CD1c-positive myeloid dendritic cell (primary cell): ENCODE measurements around the gene PSPN.
"Not testable (repeated sequence)": the region's sequence is repeated elsewhere in the genome, so short reads cannot be mapped to it uniquely, and the experiment has no call there.

ENCODE experiments used
- DNase-seq: peaks from one replicate; pipeline ENCODE4 v3.0.0-alpha.2; 2016; ENCODE audit errors: extremely low spot score

The PSPN gene

GRCh38 chr19:6402837-6403608, 27.3 kb upstream of the PSPN start:
- no peak for DNase-seq

- DNase-seq = no peak
These were observed 26.3 kb upstream of the PSPN start for GRCh38 chr19:6402058-6402457.

DNA sequence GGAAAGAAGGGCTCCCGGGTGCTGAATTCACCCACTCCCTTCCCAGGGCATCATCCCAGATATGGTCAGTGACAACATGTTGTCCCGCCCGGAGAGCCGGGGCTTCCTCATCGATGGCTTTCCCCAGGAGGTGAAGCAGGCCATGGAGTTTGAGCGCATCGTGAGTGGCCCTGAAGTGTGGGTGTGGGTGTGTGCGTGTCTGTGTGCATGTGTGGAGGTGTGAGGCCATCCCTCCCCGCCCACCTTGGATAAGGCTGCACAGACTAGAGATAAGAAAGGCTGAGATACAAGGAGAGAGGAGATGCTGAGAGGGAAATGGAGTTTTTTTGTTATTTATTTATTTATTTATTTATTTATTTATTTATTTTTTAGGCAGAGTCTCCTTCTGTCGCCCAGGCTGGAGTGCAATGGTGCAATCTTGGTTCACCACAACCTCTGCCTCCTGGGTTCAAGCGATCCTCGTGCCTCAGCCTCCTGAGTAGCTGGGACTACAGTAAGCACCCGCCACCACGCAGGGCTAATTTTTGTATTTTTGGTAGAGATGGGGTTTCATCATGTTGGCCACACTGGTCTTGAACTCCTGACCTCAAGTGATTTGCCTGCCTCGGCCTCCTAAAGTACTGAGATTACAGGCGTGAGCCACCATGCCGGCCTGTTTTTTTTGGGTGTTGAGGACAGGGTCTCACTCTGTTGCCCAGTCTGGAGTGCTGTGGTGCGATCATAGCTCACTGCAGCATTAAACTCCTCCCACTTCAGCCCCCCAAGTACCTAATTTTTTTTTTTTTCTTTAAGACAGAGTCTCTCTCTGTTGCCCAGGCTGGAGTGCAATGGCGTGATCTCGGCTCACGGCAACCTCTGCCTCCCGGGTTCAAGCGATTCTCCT, 24.6 kb upstream of the PSPN start:
- not testable (repeated sequence) for DNase-seq

- DNase-seq = no peak
These were observed 20.6 kb upstream of the PSPN start for GRCh38 chr19:6396305-6396704.

GRCh38 chr19:6394831-6395230, 19.1 kb upstream of the PSPN start:
- DNase-seq = no peak

DNA sequence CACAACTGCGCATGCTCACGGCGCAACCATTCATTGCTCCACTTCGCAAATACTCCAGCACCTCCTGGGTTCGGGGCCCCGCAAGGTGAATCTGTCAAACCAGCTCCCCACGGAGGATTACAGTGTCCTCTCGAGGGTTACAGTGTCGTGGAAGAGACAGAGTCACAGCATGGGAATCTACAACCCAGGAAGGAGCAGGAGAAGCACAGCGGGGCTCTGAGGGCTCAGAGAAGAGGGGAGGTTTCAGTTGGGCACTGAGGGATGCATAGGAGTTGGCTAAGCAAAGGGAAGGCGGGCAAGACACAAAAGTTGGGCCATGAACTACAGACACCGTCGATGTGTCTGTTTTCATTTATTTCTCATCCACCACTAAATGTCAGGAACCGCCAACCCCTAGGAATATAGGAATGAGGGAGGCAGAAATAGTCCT, 18.3 kb upstream of the PSPN start:
- DNase-seq = no peak

GRCh38 chr19:6393074-6393982, 17.6 kb upstream of the PSPN start, which contains the start of gene GTF2F1:
TSS of gene GTF2F1 (minus strand) at chr19:6393164. CDS start at chr19:6392995, 169 bp downstream.
- peak; percentile 94 for DNase-seq

DNA sequence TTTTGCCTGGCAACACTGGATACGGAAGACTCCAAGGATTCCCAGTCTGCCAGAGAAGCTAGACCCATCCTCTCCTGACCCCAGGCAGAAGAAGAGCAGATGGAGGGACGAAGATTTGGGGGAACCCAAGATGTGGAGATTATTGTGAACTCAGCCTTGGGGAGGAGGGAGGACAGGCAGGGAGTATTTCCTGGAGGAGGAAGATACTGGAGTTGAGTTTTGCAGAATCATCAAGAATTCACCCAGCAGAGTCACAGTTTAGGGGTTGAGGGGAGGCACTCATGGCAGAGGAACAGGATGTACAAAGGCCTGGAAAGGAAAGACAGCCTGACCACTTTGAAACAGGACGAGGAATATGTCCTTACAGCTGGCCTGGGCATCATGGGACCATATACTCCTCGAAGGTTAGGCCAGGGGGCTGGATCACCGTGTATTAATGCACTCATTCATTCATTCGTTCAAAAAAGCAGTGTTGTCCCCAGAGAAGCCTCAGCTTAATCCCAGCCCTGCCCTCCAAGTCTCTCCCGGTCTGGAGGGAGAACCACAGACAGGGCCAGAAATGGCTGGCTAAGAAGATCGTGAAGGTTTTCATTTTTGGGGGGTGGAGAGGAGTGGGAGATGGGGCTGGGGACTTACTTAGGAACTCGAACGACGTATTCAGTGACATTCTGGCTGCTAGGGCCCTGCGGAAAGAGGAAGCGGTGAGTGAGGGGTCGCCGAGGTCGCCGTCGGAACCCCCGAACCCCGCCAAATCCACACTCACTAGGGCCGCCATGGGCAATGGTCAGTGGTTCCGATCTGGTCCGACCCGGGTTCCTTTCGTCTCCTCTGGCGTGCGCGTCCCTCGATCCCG, 16.7 kb upstream of the PSPN start:
- DNase-seq = peak; percentile 7

- no peak for DNase-seq
These were observed 11.6 kb upstream of the PSPN start for GRCh38 chr19:6387372-6387771.

- DNase-seq = no peak
These were observed 8.6 kb upstream of the PSPN start for GRCh38 chr19:6384381-6384780.

GRCh38 chr19:6383188-6383587, 7.5 kb upstream of the PSPN start:
- no peak for DNase-seq

DNA sequence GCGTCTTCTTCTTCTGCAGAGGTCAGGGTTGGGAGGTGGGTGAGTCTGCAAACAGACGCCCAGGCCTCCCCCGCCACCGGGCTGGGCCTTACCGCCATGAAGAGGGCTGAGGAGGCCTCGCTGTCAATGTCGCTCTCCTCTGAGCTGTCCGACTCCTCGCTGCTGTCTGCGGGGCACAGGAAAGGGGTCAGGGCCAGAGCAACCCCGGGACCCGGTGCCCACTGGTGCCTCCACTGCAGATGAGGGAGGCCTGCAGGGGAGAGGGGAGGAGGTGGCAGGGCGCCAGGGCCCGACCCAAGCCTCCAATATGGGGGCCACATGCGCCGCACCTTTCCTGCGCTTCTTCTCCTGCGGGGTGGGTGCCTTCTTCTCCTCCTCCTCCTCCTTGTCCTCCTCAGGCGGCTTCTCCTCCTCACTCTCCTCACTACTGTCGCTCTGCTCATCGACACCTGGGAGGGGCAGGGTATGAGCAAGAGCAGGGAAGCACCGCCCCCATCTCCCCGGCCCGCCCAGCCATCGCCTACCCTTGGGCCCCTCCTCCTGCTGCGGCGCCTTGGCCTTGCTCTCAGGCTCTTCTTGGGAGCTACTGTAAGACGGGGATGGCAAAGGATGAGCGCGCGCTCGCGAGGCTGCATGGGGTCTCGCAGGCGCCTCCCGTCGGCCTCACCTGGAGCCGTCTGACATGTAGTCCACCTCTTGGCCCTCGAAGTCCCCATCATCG, 5.5 kb upstream of the PSPN start:
- DNase-seq = no peak

DNA sequence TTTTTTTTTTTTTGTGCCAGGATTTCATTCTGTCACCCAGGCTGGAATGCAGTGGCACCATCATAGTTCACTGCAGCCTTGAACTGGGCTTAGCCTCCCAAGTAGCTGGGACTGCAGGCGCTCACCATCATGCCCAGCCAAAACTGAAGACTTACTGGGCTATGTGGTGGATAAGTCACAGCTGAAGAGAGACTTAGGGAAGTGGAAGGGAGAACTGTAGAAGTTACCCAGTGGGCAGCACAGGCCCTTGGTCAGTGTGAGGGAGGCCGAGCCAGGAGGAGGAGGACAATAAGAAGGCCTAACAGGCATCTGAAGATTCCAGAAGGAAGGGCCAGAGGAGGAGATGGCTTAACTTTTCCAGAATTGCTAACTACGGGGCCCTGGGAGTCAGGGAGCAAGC, 4.0 kb upstream of the PSPN start:
- DNase-seq = no peak

GRCh38 chr19:6378486-6378885, 2.8 kb upstream of the PSPN start:
- DNase-seq = no peak

GRCh38 chr19:6378041-6378440, 2.3 kb upstream of the PSPN start:
- no peak for DNase-seq

DNA sequence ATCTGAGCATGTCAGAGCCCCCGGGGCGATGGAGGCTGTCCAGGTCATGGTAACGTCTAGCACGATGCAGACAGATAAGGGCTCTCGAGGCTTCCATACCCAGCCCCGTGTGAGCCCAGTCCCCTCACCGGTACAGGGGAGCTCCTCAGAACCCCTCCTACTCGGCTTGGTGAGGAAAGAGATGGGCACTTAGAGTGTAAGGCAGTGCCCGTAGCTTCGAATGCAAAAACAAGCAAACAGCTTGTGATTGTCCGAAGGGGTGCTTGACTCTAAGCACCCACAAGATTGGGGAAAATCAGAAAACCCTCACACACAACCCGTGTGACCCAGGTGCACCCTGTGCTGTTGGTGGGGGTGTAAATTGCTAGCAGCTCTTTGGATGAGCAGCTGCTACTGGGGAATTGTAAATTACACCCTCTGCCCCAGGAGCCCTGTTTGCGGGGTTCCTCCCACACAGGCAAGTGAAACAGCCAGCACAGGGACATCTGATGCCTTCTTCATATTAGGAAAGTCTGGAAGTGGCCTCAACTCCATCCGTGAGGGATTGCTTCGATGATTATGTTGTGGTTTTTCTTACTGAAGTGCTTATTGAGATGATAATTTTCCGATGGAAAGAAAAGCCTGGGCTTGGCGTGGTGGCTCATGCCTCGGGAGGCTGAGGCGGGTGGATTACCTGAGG, 918 bp upstream of the PSPN start:
- DNase-seq = no peak

- DNase-seq = no peak
These were observed 872 bp downstream of the PSPN start for GRCh38 chr19:6374711-6375410.

DNA sequence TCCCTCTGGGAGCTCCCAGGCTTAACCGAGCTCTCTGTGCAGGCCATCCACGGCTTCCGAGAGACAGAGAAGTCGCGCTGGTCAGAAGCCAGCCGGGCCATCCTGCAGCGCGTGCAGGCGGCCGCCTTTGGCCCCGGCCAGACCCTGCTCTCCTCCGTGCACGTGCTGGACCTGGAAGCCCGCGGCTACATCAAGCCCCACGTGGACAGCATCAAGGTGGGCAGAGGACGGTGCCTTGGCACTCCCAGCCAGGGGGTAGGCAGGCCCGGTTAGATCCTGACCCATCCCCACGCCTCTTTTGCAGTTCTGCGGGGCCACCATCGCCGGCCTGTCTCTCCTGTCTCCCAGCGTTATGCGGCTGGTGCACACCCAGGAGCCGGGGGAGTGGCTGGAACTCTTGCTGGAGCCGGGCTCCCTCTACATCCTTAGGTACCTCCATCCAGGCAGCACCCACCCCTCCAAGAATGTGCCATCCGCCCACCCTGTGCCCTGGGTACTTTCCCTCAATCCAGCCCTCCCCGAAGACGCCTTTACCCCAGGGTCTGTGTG, 1.5 kb downstream of the PSPN start:
- DNase-seq = no peak

- DNase-seq = no peak
These were observed 2.0 kb downstream of the PSPN start for GRCh38 chr19:6373813-6374108.
